HG03571 (cell line): ENCODE results near the gene TMEM81.

Experiments used
- ATAC-seq: cut with Tn5 transposase; IDR thresholded peaks from one replicate; pipeline ENCODE4 v1.9.1; 2021; ENCODE audit not compliant: unreplicated experiment

The TMEM81 gene

GRCh38 chr1:205038132-205038786 lies 46.0 kb downstream of the TMEM81 start:
- ATAC-seq: no peak

DNA sequence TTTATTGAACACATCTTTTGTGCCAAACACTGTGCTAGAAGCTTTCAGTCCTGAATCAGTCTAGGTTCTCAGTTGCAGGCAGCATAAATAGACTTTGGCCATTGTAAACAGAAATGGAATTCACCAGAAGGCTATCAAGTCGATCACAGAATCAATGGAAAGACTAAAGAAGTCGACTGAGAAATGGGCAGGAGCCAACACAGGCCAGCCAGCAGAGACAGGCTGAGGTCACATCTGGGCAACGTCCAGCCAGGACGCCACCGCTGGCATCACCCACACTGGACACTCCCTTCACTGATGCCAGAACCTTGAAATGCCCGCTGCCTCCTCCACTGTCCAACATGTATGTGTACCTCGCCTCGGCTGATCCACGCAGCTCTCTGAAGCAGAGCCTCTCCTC lies 46.7 kb downstream of the TMEM81 start:
- no peak for ATAC-seq
